ENCODE measurements around the gene LYRM4.

LYRM4 gene

DNA sequence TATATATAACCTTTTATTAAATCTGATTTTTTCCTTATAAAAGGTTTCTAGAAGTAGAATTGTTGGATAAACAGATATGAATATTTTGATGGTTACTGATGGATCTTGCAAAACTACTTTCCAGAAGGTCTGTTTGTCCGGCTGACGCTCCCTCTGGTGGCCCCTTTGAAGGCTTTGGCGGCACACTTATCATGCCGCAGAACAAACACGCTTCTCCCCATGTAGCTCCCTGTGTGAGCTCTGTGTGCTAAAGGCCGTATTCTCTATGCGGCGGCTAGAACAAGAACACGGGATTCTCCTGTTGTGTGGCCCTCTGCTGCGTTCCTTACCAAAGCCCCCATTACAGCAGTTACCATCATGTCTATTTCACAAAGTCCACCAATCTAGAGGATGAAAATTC, 145.6 kb downstream of the LYRM4 start:
- no peak for DNase-seq

DNA sequence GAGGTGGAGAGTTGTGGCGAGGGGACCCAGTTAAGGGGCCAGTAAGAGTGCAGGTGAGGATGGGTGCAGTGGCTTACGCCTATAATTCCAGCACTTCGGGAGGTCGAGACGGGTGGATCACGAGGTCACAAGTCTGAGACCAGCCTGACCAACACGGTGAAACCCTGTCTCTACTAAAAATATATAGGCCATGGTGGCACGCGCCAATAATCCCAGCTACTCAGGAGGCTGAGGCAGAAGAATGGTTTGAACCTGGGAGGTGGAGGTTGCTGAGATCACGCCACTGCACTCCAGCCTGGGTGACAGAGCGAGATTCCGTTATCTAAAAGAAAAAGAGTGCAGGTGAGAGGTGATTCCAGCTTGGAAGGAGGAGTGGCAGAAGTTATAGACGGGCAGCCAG, 147.7 kb downstream of the LYRM4 start:
- DNase-seq: no peak

DNA sequence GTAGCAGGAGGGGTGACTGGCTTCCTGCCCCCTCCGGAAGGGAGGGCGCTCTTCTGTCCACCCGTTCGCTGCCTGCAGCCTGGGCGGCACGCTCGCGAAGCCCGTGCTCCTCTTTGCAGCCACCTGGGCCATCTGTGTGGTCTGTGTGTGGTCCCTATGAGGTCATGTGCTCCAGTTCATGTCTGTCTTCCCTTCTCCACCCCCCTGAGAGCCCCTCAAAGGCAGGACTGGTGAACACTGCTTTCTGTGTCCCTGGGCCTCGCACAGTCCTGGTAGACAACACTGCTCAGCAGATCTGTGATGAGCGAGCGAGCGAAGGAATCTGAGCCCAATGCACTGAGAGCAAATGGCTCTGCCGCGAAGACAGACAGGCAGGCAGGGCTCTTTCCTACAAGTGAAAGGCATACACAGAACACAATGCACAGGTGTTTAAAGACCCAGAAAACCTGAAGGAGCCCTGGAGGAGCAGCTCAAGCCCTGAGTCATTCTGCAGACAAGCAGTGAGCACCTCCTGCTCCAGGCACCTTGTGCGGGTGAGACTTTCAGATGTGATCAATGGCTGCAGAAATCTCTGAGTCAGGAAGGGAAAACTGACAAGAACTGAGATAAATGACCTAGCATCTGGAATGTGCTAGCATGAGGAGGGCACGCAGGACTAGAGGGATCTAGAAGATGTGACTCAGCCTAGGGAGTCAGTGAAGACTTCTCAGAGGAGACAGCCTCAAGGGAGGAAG, 148.5 kb downstream of the LYRM4 start:
- no peak for DNase-seq

DNA sequence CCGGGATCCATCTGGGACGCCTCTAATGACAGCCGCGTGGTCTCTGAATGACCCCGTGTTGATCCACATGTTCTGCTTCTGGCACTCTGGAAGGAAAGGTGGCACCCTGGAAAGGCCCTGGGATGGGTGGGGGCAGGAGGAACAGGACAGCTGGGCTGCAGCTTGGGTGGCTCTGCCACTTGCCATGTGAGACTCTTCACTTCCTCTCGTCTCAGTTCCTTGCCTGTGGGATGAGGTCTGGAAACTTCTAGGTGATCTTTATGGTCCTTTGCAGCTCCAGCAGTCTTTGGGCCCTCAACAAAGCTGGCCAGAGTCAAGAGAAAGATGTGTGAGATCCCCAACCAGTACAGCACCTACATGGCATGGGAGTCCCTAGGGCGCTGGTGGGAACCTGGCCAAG, 149.1 kb downstream of the LYRM4 start:
- no peak for DNase-seq

DNA sequence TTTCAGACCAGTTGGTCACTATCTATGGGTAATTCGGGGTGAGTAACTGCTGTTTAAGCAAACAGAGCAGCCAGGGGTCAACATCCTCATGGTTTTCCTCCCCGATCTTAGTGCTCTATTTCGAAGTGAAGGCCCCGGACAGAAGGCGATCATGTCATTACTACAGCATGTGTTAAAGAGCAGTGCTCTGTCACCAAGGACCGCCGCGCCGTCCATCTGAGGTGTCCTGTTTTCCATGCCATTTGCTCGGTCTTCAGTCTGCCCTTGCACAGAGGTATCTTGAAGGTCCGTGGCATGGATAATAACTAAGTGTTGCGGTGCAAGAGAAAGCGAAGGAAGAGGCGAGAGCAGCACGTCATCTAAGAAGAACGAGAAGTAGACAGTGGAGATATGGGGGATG, 150.5 kb downstream of the LYRM4 start:
- no peak for DNase-seq

DNA sequence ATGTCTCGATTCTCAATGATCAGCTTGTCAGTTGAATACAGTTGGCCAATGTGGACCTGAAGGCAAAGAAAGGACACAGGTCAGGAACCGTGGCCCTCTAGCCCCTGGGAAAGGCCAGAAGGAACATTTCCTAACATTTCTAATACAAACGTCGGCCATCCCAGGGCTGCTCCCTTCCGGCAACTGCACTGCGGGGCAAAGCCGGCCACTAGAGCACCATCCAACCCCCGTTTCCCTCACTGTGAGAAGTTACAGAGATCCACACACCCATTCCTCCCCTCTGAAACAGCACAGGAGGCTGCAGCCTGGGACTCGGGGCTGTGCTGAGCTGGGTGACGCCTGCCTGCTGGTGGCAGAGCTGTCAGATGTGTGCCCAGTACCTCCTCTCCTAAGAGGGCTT, 151.3 kb downstream of the LYRM4 start:
- DNase-seq: no peak

DNA sequence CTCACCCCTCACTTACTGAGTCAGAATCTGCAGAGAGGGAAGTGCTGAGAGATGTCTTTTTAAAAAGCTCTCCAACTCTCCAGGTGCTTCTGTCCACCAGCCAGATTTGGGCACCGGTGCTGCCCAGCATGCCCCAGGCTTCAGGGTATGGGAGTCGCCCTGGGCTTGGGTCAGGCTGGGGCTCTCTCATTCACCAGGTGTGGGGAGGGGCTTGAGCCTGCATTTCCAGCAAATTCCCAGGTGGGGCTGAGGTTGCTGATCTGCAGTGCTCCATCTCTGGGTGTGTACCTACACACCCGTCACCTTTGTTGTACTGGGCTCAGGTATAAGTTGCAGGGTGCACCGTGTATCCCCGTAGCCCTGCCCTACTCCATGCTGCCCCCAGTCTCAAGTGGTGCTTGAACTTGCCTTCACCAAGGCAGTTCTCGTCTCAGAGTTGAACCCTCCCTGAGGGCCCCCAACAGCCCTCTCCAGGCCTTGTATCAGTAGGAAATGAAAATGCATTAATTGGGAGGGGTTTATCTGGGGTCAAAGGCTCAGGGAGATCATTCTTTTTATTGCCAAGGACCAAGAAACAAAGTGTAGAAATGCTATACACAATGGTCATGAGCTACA, 152.1 kb downstream of the LYRM4 start:
- no peak for DNase-seq

DNA sequence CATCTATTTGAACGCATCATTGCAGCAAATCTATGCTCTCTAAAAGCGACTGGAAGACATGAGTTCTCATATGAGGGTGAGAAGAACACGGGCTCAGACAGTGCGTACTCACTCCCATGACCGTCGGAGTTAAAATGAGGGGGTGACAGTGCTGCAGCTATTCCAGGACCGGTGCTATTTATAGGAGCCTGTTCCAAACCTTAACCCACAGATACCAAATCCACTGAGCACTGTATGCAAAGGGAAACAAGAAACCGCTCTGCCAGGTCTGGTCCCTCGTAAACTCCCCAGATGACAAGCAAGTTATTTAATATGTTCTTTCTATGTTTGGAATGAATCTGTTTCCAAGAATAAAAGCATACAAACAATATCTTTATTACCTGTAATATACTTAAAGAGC, 152.7 kb downstream of the LYRM4 start:
- no peak for DNase-seq

DNA sequence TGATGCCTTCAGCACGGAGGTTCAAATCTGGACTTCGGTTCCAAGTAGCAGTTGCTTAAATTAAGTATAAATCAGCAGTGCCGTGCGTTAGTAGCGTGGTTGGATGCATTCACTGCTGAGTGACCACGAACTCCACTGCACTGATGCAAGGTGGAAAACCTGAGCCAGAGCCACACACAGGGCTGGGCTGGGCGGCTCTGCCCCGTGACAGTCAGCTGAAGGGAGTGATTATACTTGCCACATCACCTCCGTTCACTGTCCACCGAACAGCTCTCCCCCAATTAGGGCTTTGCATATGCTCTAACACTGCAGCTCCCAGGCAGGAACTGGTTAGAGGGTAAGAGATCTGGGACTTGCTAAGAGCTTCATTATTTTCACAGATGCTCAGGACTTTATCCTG, 153.4 kb downstream of the LYRM4 start:
- DNase-seq: no peak

DNA sequence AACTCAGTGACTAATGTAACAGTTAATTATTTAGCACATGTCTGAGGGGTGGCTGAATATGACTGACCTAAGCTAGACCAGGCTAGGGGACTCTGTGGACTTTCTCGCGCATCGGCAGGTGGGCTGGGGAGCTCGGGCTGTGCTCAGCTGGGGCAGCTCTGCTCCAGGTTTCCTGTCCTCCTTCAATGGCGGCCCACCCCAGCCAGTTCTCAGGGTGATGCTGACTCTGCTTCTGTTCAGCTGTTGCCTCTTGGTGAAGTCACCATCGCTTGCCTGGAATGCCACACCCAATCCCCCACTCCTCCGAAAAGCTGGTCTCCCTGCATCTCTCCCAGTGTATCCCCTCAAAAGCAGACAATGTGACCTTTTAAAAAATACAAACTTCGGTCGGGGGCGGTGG, 155.6 kb downstream of the LYRM4 start:
- DNase-seq: no peak

DNA sequence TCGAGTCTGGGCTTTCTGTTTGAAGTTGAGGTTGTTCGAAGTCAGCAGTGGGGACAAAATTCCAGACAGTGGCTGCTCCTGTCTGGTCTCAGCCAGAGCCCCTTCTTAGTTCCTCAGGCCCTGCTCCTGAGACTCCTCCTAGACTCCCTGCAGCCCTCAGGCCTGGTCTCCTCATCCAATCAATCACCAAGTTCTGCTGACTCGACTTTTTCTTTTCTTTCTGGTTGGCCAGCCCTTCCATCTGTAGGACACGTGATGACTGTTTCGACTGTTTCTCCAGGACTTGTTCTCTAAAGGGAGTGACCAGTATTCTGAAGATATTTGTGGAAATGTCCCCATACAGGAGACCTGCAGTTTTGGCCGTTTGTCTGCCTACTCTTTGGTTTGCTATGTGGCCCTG, 156.1 kb downstream of the LYRM4 start:
- DNase-seq: no peak

DNA sequence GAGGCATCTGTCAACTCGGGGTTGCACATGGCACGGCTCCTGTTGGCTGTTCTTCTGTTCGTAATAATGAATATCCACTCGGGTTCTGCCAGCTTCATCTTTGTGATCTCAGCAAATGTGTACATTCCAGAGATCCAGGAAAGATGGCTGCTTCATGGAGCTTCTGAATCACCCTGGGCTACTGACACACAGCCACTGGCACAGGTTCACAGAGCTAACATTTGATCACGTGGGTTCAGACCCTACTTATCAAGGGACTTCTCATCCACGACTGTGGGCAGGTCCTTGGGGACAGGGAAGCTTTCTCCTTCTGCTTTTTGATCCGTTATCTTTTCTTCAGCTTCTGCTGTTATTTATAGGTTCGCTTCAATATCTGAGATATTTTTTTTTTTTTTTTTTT, 157.5 kb downstream of the LYRM4 start:
- no peak for DNase-seq

DNA sequence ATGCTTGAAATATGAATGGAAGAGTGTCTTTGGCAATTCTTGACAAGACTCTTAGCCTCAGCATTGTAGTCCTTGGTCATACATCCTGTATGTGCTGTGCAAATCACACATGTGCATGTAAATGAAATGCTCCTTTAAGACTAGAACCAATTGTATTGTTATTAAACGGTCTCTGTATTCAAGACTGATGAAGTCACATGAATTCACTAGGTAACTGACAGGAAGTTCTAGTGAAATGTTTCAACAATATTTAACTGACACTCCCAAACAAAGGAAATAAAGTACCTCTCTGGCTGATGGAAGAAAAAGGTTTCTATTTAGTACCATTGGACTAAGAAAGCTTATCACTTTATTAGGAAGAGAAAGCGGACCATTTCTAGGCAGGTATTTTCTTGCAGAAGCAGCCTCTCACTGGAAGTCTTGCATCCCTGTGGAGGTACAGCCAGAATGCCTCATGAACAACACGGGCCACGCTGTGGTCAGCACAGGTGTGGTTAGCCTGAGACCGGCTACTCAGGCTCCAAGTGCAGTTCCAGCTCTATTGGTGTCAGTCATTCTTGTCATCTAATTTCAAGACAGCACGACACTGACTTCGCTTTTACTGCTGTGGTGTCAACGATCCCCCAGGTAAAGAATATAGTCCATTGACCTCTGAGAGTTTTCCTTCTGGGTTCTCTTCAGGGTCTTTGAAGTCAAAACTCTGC, 158.3 kb downstream of the LYRM4 start:
- no peak for DNase-seq

DNA sequence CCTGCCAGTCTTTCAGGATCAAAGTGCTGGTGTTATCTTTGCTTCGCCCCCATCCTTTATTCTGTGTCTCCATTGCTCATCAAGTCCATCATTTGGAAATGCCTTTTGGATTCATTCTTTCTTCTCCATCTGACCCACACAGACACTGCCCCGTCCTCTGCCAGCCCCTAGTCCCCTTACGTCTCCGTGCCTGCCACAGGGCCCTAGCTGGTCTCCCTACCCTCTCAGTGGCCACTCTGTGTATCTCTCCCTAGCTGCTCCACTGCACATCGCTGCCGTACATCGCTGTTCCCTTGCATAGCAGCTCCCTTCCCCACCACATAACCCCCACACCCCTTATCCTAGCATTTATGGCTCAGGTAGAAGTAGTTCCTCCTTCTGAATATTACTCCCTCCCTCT, 159.9 kb downstream of the LYRM4 start:
- no peak for DNase-seq

DNA sequence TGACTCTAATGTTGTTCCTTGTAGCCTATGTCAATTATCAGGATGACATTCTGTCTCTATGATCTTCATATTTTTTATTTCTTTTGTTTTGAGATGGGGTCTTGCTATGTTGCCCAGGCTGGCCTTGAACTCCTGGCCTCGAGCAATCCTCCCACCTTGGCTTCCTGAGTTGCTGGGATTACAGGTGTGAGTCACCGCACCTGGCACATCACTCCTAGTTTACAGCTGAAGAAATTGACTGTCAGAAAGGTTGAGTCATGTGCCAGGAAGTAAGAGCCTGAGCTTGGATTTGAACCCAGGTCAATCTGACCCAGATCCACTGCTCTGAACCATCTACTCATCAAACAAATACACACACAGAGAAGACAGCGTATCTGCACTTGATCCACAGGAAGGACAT, 161.2 kb downstream of the LYRM4 start:
- DNase-seq: no peak

DNA sequence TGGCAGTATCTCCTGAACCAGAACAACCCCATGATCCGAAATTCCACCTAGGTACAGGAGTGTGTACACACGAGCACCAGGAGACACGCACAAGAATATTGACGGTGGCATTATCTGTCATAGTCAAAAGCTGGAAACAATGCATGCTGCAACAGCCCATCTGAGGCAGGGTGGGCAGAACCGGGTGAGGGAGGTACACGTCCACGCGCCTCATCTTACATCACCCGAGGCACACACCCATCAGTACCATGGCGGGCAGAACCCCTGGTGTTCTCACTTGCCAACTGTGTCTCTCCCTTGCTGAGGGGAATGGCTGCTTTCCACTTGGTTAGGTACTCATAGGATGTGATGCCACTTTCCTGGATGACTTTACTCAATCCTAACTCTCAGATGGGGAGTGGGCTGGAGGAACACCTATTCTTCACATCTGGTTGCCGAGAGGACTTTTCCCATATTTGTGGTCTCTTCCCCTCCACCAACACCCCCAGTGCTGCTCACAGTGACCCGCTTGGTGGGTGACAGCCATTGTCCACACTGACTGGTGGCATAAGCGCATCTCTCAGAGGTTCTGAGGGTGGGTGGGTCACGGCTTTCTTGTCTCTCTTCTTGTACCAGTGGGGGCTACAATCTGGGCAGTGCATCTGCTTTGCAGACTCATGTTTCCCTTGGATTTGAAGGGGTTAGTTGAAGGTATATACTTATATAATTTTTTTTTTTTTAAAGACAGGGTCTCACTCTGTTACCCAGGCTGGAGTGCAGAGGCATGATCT, 162.1 kb downstream of the LYRM4 start:
- DNase-seq: no peak

DNA sequence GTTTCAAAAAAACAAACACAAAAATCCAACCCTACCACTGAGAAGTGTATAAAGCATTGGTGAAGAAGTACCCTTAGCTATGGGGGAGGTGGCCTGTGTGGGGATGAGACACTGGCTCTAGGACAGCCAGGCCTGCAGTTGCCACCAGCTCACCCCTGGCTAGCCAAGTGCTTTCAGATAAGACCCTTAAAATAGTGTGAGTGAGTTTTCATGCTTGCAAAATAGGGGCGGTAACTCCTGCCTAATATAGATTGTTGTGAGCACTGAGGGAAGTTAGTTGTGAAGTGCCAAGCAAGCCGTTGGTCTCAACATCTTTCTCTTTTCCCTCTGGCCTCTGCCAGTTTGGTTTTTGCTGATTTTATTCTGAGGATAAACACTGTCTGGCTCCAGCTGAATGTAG, 164.3 kb downstream of the LYRM4 start:
- DNase-seq: no peak

DNA sequence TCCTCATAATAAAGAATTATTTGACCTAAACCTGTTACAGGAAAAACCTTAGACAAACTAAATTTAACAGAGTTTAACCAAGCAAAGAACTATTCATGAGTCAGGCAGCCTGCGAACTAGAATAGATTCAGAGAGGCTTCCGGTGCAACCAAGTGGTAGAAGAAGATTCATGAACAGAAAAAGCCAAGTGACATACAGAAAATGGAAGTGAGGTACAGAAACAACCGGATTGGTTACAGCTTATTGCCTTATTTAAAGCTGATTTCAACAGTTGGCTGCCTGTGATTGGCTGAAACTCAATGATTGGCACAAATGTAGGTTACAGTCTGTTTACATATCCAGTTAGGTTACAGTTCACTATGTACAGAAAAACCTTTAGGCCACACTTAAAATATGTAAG, 165.5 kb downstream of the LYRM4 start:
- DNase-seq: no peak

DNA sequence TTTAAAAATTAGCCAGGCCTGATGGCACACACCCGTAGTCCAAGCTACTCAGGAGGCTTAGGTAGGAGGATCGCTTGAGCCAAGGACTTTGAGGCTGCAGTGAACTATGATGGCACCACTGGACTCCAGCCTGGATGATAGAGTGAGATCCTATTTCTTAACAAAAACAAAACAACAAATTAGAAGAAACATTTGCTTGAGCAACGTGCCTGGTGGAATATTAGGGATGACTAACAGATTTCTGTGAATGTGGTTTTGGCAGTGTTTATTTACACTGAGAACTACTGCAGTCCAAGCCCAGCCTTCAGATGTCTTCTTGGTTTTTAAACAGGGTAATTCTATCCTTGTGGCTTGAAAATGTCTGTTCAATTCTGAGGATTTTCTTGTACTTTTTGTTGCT, 166.4 kb downstream of the LYRM4 start:
- DNase-seq: no peak

DNA sequence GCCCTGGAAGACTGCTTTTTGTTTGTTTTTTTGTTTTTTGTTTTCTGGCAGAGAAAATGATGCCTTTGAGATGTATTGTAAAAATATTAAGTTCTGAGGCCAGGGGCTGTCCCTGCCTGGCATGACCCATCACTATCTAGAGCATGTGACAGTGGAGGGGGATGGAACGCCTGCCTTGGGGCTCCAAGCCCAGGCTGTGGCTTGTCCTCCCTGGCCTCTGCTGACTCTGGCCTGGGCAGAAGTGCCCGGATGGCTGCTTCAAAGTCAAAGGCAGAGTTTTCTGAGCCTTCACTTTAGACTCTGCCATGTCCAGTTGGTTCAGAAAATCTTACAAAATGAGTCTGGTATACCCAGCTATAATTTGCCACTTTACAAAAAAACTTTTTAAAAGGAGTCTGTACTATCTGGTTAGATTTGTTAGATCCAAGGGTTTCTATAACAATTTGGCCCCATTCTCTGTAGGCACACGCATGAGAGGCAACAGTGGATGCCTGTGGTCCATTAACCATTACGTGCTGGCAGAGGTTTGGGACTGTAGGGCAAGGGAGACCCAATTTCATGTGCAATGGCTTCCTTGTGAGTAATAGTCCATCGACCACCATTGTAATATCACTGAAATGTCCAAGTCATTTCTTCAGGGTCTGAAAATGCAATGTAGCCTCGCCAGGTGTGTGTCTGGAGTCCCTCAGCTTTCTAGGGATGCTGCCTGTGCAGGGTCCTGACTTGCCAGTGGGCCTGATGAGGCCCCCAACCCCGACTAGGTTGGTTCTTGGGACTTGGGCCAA, 167.3 kb downstream of the LYRM4 start:
- no peak for DNase-seq

DNA sequence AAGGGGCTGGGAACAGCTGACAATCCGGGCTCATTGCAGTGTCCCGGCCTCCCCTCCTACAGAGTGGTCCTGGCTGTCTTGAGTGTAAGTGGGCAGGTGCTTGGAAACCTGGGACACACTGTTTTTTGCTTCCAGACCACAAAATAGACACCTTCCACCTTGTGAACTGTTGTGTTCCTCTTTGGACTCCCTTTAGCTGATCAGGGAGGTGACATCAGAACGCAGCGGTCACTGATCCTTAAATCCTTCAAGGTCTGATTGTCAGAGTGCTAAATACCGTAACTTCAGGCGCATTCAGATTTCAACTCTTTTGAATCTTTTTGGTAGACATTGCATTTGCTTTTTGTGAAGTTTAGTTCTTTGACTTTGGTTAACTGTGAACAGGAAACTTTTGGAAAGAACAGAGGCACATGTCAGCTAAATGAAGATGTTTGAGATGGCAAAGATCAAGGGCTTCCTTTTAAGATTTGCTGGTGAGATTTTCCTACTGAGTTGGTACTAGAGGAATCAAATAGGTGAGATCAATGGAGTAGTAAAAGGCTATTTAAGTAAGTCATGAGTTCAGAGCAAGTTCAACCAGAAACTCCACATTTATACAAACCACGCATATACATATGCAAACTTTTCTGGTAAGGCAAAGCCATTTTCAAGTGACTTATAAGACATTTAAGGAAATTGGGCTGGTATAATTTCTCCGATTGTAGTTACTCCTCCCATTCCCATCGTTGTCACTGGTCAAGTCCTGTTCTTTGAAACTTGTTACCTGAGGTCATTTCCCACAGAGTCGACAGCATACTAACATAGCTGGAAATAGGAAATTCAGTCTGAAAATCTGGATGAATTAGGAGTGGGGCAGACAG, 169.3 kb downstream of the LYRM4 start:
- DNase-seq: no peak

DNA sequence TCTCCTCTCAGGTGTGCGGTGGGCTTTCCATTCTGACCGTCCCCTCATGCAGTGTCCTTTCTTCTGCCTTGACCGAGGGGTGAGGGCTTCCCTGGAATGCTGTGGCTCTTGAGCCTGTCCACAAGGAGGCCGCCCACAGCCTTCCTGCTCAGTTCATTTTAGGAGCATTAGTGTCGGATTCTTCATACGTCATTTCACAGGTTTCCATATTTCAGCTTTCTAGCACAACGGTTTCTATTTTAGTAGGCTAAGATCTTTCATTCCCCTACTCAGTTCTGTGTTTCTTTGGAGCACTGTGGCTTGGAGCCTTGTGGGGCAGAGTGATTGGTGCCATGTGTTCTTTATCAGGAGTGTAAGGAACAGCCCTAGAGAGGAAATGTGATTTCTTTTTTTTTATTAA, 170.1 kb downstream of the LYRM4 start:
- DNase-seq: no peak
